ENCODE data around the gene SOX6.

Gene SOX6

DNA sequence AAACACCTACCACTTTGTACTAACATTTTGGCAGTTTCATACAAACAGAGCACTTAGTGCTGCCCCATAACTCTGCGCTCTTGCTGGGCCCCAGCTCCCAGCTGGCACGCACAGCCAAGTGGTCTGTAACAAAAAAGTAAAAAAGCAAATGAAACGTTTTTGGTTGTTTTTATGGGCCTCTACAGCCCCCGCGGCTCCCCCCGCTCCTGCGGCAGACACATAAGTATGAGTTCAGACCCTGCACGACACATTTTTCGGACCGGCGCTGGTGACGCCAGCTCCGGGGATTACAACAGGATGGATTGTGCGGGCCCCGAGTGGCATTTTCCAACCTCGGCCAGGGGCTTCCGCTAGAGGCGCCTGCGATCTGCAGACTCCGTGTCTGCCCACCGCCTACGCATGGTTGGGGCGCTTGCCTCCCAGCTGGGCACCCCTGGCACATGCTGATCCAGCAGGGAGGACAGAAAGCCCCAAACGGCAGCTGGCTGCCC is 418.2 kb downstream of the SOX6 start:
- Histone ChIP-seq H3K27me3 (no peaks in the 10 kb centered on the region), H3K4me3 (no peak overlapping the region), H3K27ac (no peak overlapping the region), H3K9me3 (no peaks in the 10 kb centered on the region), H3K36me3 (no peaks in the 10 kb centered on the region), H3K4me1 (peaks cover 0 to 8% (median 3%) of the 10 kb centered on the region in 4 donors)
- no peak for DNase-seq
- no peak for TF ChIP-seq CTCF (IDR thresholded peaks at IDR 0.05)
- intact Hi-C loops (cut with DNase I; ENCODE audit: low total_unique reads): no loop called here

DNA sequence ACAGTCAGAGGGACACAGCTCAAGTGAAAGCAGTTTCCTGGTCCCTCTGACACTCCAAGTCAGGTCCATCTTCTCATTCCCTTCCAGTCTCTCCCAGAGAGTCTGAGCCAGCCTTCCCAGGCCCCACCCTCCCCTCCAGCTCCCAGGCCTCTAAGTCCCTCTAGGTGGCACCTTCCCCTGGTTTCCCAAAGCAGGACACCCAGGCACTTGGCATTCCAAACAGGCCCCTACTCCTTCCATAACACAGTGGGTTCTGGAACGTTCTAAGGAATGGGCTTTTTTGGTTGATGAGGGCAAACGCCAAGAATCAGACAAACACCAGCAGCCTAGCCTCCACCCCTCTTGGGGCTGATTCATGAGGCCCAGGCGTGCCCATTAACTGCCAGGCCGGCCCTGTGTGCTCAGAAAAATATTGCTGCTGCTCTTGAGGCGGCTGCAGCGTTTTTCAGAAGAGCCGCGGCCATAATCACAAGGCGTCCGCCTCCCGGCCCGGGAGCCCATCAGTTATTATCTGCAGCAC is 418.7 kb downstream of the SOX6 start:
- H3K4me3 ChIP-seq: no peak overlapping the region
- no peaks in the 10 kb centered on the region for H3K27me3 ChIP-seq
- H3K36me3 ChIP-seq: no peaks in the 10 kb centered on the region
- peaks cover 0 to 8% (median 3%) of the 10 kb centered on the region in 4 donors for H3K4me1 ChIP-seq
- DNase-seq: no peak
- no peak for TF ChIP-seq CTCF (IDR thresholded peaks at IDR 0.05)
- intact Hi-C loops (cut with DNase I; ENCODE audit: low total_unique reads): no loop called here
- H3K27ac ChIP-seq: no peak overlapping the region
- no peaks in the 10 kb centered on the region for H3K9me3 ChIP-seq

DNA sequence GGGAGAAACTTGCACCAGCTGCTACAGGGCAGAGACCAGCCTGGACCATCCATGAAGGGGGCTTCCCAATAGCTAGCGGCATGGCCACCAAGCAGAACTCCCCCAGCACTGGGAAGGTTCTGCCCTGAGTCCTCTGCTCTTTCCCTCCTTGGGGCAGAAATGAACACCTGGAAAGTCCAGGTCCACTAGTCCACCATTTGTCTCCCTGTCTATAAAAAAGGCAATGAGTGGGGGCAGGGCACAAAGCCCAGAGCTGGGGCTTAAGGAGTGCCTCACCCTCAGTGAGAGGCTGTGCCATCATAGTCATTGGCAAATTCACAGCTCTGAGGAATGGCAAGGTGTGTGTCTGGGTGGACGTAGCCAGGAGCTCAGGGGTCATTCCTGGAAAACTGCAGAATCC is 420.3 kb downstream of the SOX6 start:
- DNase-seq: no peak
- H3K9me3 ChIP-seq: no peaks in the 10 kb centered on the region
- H3K4me3 ChIP-seq: no peak overlapping the region
- peaks cover 0 to 4% (median 1%) of the 10 kb centered on the region in 4 donors for H3K4me1 ChIP-seq
- H3K27ac ChIP-seq: no peak overlapping the region
- H3K36me3 ChIP-seq: no peaks in the 10 kb centered on the region
- H3K27me3 ChIP-seq: no peaks in the 10 kb centered on the region
- intact Hi-C loops (cut with DNase I; ENCODE audit: low total_unique reads): no loop called here
- TF ChIP-seq CTCF (IDR thresholded peaks at IDR 0.05): no peak

GRCh38 chr11:15935373-15935772 is 421.0 kb downstream of the SOX6 start:
- H3K27me3 ChIP-seq: no peaks in the 10 kb centered on the region
- H3K27ac ChIP-seq: no peak overlapping the region
- DNase-seq: no peak
- H3K36me3 ChIP-seq: no peaks in the 10 kb centered on the region
- H3K9me3 ChIP-seq: no peaks in the 10 kb centered on the region
- H3K4me3 ChIP-seq: no peak overlapping the region
- no peaks in the 10 kb centered on the region for H3K4me1 ChIP-seq
- intact Hi-C loops (cut with DNase I; ENCODE audit: low total_unique reads): no loop called here
- TF ChIP-seq CTCF (IDR thresholded peaks at IDR 0.05): no peak

- no peaks in the 10 kb centered on the region for H3K4me1 ChIP-seq
- no peaks in the 10 kb centered on the region for H3K36me3 ChIP-seq
- no peak overlapping the region for H3K4me3 ChIP-seq
- TF ChIP-seq CTCF (IDR thresholded peaks at IDR 0.05): no peak
- H3K9me3 ChIP-seq: no peaks in the 10 kb centered on the region
- no peak overlapping the region for H3K27ac ChIP-seq
- intact Hi-C loops (cut with DNase I; ENCODE audit: low total_unique reads): no loop called here
- H3K27me3 ChIP-seq: no peaks in the 10 kb centered on the region
- peak in 1 of 2 donors; percentile 25 for DNase-seq
Observed at GRCh38 chr11:15933886-15934625, 422.3 kb downstream of the SOX6 start.

Measured in tibial artery (tissue), 4 donors.